Hepatocyte (in vitro differentiated cells): ENCODE data around the gene RPS14. TPM values are rescaled to one million over a fixed set of nuclear protein-coding genes. Genes with fewer than 3 reads are reported as not detected.
A peak's percentile ranks its signal among the peaks of the same experiment; 100 is the strongest.
"Not testable (repeated sequence)": the region's sequence is repeated elsewhere in the genome, so short reads cannot be mapped to it uniquely, and the experiment has no call there.

Source experiments
- DNase-seq: peaks from one replicate; pipeline ENCODE4 v3.0.0-alpha.2; 2016; ENCODE audit warnings: low spot score
- H2AFZ ChIP-seq: fragments of 200-600 bp; sonication (generic); 2 replicates; pipeline ENCODE4 v1.6.0; 2016; ENCODE audit warnings: antibody characterized with exemption, mild to moderate bottlenecking
- H3K27ac ChIP-seq: fragments of 200-600 bp; sonication (generic); 2 replicates; pipeline ENCODE4 v1.5.1; 2016; ENCODE audit warnings: mild to moderate bottlenecking
- H3K27me3 ChIP-seq: fragments of 200-600 bp; sonication (generic); 2 replicates; pipeline ENCODE4 v1.6.1; 2016
- H3K36me3 ChIP-seq: fragments of 200-600 bp; sonication (generic); replicated peaks from 2 replicates; pipeline ENCODE4 v1.5.1; 2016; ENCODE audit warnings: low read depth; ENCODE audit not compliant: insufficient read depth
- H3K4me1 ChIP-seq: fragments of 200-600 bp; sonication (generic); 2 replicates; pipeline ENCODE4 v1.5.1; 2016; ENCODE audit warnings: mild to moderate bottlenecking, moderate library complexity; ENCODE audit not compliant: insufficient read depth
- H3K4me2 ChIP-seq: fragments of 200-600 bp; sonication (generic); 2 replicates; pipeline ENCODE4 v1.6.0; 2016
- H3K4me3 ChIP-seq: fragments of 200-600 bp; sonication (generic); 2 replicates; pipeline ENCODE4 v1.5.1; 2016; ENCODE audit warnings: mild to moderate bottlenecking
- H3K79me2 ChIP-seq: fragments of 200-600 bp; sonication (generic); 2 replicates; pipeline ENCODE4 v1.6.0; 2017; ENCODE audit warnings: mild to moderate bottlenecking
- H3K9me2 ChIP-seq: fragments of 200-600 bp; sonication (generic); replicated peaks from 2 replicates; pipeline ENCODE4 v1.6.0; 2017; ENCODE audit warnings: mild to moderate bottlenecking; ENCODE audit not compliant: insufficient read depth
- H3K9me3 ChIP-seq: fragments of 200-600 bp; sonication (generic); 2 replicates; pipeline ENCODE4 v1.5.1; 2016; ENCODE audit warnings: low read depth, mild to moderate bottlenecking
- H4K20me1 ChIP-seq: fragments of 200-600 bp; sonication (generic); 2 replicates; pipeline ENCODE4 v1.6.0; 2016; ENCODE audit warnings: mild to moderate bottlenecking; ENCODE audit not compliant: insufficient read depth, poor library complexity, severe bottlenecking
- EZH2 ChIP-seq: fragments of 200-600 bp; sonication (generic); IDR thresholded peaks from 2 replicates; pipeline ENCODE4 v1.6.1; 2016; ENCODE audit warnings: antibody characterized with exemption, mild to moderate bottlenecking, borderline replicate concordance
- EZH2phosphoT487 ChIP-seq: fragments of 200-600 bp; sonication (generic); IDR thresholded peaks from one replicate; pipeline ENCODE4 v1.6.1; 2018; ENCODE audit warnings: antibody characterized with exemption, mild to moderate bottlenecking, low read depth, moderate library complexity; ENCODE audit not compliant: unreplicated experiment, severe bottlenecking
- WGBS: methylation state at CpG from one replicate; pipeline ENCODE4 v1.1.6; 2016; ENCODE audit warnings: low lambda C conversion rate; ENCODE audit errors: missing lambda C conversion rate; 5-methylcytosine and 5-hydroxymethylcytosine counted together
- polyA plus RNA-seq: library from polyadenylated mRNA; unstranded; fragments of >200 nt; fragmentation: Nextera tagmentation; extraction: Ambion mirVana; gene quantifications from 2 replicates; pipeline ENCODE4 v1.2.1, GENCODE V29; 2016
- total RNA-seq: library from RNA; depleted of rRNA; stranded (reverse); fragments of >200 nt; gene quantifications from 2 replicates; pipeline ENCODE4 v1.2.3, GENCODE V29; 2014
- TF ChIP-seq, protein P1 (sequence below): fragments of 200-600 bp; sonication (generic); IDR thresholded peaks from 2 replicates; pipeline ENCODE4 v1.5.1; 2016; ENCODE audit warnings: antibody characterized with exemption, mild to moderate bottlenecking; ENCODE audit not compliant: poor library complexity

The RPS14 gene
- total and polyA plus RNA-seq, 2 experiments from 2014 or later: 1,067 to 2,319 TPM

GRCh38 chr5:150422075-150422474 lies 27.5 kb downstream of the RPS14 start:
- Histone ChIP-seq H3K9me2 (no peaks in the 10 kb centered on the region), H3K4me1 (no peaks in the 10 kb centered on the region), H3K36me3 (no peaks in the 10 kb centered on the region), H3K4me3 (no peak overlapping the region), H3K27ac (no peak overlapping the region), H4K20me1 (no peaks in the 10 kb centered on the region), H3K79me2 (no peaks in the 10 kb centered on the region), H3K27me3 (no peaks in the 10 kb centered on the region), H3K4me2 (no peak overlapping the region), H3K9me3 (no peaks in the 10 kb centered on the region), H2AFZ (no peak overlapping the region)
- no peak for TF ChIP-seq EZH2
- no peak for TF ChIP-seq EZH2phosphoT487
- TF ChIP-seq, protein P1, sequence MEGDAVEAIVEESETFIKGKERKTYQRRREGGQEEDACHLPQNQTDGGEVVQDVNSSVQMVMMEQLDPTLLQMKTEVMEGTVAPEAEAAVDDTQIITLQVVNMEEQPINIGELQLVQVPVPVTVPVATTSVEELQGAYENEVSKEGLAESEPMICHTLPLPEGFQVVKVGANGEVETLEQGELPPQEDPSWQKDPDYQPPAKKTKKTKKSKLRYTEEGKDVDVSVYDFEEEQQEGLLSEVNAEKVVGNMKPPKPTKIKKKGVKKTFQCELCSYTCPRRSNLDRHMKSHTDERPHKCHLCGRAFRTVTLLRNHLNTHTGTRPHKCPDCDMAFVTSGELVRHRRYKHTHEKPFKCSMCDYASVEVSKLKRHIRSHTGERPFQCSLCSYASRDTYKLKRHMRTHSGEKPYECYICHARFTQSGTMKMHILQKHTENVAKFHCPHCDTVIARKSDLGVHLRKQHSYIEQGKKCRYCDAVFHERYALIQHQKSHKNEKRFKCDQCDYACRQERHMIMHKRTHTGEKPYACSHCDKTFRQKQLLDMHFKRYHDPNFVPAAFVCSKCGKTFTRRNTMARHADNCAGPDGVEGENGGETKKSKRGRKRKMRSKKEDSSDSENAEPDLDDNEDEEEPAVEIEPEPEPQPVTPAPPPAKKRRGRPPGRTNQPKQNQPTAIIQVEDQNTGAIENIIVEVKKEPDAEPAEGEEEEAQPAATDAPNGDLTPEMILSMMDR: no peak
- WGBS: 71% methylated on average over 4 of the region's 4 CpGs
- no peak for DNase-seq

- Histone ChIP-seq H2AFZ (no peak overlapping the region), H3K4me2 (no peak overlapping the region), H3K9me2 (no peaks in the 10 kb centered on the region), H3K36me3 (no peaks in the 10 kb centered on the region), H3K27me3 (no peaks in the 10 kb centered on the region), H3K9me3 (no peaks in the 10 kb centered on the region), H4K20me1 (no peaks in the 10 kb centered on the region), H3K4me1 (no peaks in the 10 kb centered on the region), H3K79me2 (no peaks in the 10 kb centered on the region), H3K27ac (no peak overlapping the region), H3K4me3 (no peak overlapping the region)
- 84% methylated on average over 7 of the region's 7 CpGs for WGBS
- DNase-seq: no peak
- TF ChIP-seq, protein P1: no peak
- TF ChIP-seq EZH2phosphoT487 (no peak), EZH2 (no peak)
Observed at GRCh38 chr5:150419630-150420270, 29.8 kb downstream of the RPS14 start.

DNA sequence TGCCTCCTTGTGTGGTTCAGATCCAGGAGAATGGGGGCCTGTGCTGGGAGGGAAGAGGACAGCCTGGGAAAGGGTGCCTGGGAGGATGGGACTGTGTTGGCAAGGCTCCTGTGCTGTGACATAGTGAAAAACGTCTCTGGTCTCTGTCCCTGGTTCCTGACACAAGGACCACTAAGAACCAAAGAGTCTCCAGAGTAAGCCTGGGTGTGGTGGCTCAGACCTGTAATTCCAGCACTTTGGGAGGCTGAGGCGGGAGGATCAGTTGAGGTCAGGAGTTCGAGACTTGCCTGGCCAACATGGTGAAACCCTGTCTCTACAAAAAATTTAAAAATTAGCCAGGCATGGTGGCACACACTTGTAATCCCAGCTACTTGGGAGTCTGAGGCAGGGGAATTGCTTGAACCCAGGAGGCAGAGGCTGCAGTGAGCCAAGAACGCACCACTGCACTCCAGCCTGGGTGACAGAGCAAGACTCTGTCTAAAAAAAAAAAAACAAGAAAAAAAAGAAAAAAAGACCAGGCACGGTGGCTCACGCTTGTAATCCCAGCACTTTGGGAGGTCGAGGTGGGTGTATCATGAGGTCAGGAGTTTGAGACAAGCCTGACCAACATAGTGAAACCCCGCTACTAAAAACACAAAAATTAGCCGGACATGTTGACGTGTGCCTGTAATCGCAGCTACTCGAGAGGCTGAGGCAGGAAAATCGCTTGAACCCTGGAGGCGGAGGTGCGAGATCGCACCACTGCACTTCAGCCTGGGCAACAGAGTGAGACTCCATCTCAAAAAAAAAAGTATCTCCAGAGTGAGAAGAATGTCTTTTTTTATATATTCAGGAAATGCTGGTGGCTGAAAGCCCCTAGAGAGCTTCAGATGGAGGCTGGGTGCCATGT lies 35.4 kb downstream of the RPS14 start:
- not testable (repeated sequence) for H3K27ac ChIP-seq

DNA sequence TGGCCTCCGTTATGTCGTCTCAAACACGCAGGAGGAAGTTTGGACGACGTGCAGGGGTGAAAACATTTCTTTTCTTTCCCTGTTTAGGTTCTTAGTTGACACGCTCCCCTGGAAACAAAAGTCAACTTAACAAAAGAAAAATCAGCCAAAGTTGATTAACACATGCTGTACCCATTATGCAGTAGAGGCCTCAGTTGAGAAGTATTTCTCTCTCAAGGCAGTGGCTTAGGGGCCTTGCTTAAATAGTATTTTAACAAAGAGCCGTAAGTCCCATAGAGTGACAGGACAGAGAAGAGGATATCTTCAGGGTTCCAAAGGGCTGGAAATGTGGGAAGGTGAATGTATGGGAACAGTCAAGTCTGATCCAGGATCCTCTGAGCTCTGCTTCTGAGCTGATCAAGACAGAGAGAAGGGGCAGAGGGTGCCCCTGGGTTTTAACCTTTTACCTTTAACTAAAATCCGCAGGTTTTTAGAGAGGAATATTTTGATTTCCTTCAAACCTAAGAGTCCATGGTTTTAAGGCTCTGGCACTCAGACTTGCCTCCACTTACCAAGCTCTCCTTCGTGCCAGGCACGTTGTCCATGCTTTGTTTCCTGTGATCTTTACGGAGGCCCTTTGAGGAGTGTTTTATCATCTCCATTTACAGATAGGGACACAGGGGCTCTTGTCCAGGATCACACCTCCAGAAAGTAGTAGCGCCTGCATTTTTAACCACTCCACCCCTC lies 36.2 kb downstream of the RPS14 start:
- Histone ChIP-seq H3K4me2 (peak overlapping the region; percentile 60), H3K4me3 (no peak overlapping the region), H3K27me3 (no peaks in the 10 kb centered on the region), H3K27ac (peak overlapping the region; percentile 80), H3K4me1 (peaks cover 5% of the 10 kb centered on the region), H2AFZ (peak overlapping the region; percentile 20), H3K9me3 (no peaks in the 10 kb centered on the region), H3K36me3 (no peaks in the 10 kb centered on the region), H3K79me2 (no peaks in the 10 kb centered on the region), H3K9me2 (no peaks in the 10 kb centered on the region), H4K20me1 (no peaks in the 10 kb centered on the region)
- peak; percentile 3 for DNase-seq
- 83% methylated on average over 12 of the region's 12 CpGs for WGBS
- TF ChIP-seq EZH2phosphoT487: no peak
- TF ChIP-seq, protein P1: no peak
- no peak for TF ChIP-seq EZH2

More for the DNA sequence above, 35.4 kb downstream of the RPS14 start:
- H3K4me2 ChIP-seq, H3K27me3 ChIP-seq, H3K4me3 ChIP-seq, H4K20me1 ChIP-seq, DNase-seq, H3K4me1 ChIP-seq, H3K36me3 ChIP-seq, H3K79me2 ChIP-seq, H3K9me3 ChIP-seq, H2AFZ ChIP-seq, H3K9me2 ChIP-seq: not testable (repeated sequence)
- WGBS: 96% methylated on average over 16 of the region's 16 CpGs
